Esophagus squamous epithelium (tissue), 5 donors: ENCODE data around the gene BCO1. TPM values are rescaled to one million over a fixed set of nuclear protein-coding genes. Genes with fewer than 3 reads are reported as not detected.

Experiments
- DNase-seq: peaks from one replicate; lab custom pipeline; 2025; lab: John Stamatoyannopoulos, UW
- H3K27ac ChIP-seq, 4 donors: fragments of 200-600 bp; sonication (generic); one replicate each; pipeline ENCODE4 v1.5.1; 2016 to 2019; ENCODE audit warnings: mild to moderate bottlenecking in 1 of 4
- H3K27me3 ChIP-seq, 4 donors: fragments of 200-600 bp; sonication (generic); 1 replicate in 3 of 4; 2 replicates in 1 of 4; pipeline versions ENCODE4 v1.5.1 to v1.6.0; 2017 to 2021; ENCODE audit warnings: antibody characterized with exemption in 1 of 4
- H3K36me3 ChIP-seq, 3 donors: fragments of 200-600 bp; sonication (generic); one replicate each; pipeline ENCODE4 v1.5.1; 2016 to 2019
- H3K4me1 ChIP-seq, 3 donors: fragments of 200-600 bp; sonication (generic); one replicate each; pipeline ENCODE4 v1.5.1; 2017 to 2019
- H3K4me3 ChIP-seq, 4 donors: fragments of 200-600 bp; sonication (generic); 1 replicate in 3 of 4; 2 replicates in 1 of 4; pipeline ENCODE4 v1.5.1; 2016 to 2019; ENCODE audit warnings: mild to moderate bottlenecking in 2 of 4, moderate library complexity in 1 of 4
- H3K9me3 ChIP-seq, 3 donors: fragments of 200-600 bp; sonication (generic); one replicate each; pipeline ENCODE4 v1.5.1; 2016 to 2019
- CTCF ChIP-seq, 6 experiments: fragments of 450-650 bp in 4 of 6; fragments of 200-600 bp in 2 of 6; sonication (generic) in 2 of 6; IDR thresholded peaks; one replicate each; pipeline ENCODE4 v1.5.1; 2016 to 2019; ENCODE audit warnings: antibody characterized with exemption in 6 of 6, mild to moderate bottlenecking in 4 of 6, moderate library complexity in 4 of 6
- POLR2A ChIP-seq, 4 donors: fragments of 450-650 bp; IDR thresholded peaks; one replicate each; pipeline ENCODE4 v1.6.1; 2017; ENCODE audit warnings: antibody characterized with exemption in 4 of 4, mild to moderate bottlenecking in 4 of 4, moderate library complexity in 3 of 4
- WGBS, 2 donors: methylation state at CpG; one replicate each; pipeline ENCODE4 v1.1.5; 2018; 5-methylcytosine and 5-hydroxymethylcytosine counted together
- intact Hi-C: fragments of 100-400 bp; cut with DNase I; formaldehyde crosslinking; loops from one replicate; pipeline ENCODE4 v1.15.0; 2022
- total RNA-seq, 4 donors: library from RNA; depleted of rRNA; stranded (reverse); fragments of >200 nt; gene quantifications; one replicate each; pipeline ENCODE4 v1.1.0, GENCODE V29; 2016
- donor health status: DM: yes; HTN: yes; CAD: no.

The BCO1 gene
- total RNA-seq, 4 donors from 2014 or later = 0.19 to 0.83 (median 0.59) TPM; not detected in 1

- DNase-seq = no peak
- H3K9me3 ChIP-seq = no peaks in the 10 kb centered on the region
- no peak overlapping the region for H3K4me3 ChIP-seq
- TF ChIP-seq POLR2A (IDR thresholded peaks at IDR 0.05) (no peak), CTCF (IDR thresholded peaks at IDR 0.05) (no peak)
- no peaks in the 10 kb centered on the region for H3K4me1 ChIP-seq
- intact Hi-C loops = no loop called here
- H3K27me3 ChIP-seq = no peaks in the 10 kb centered on the region
- 83 to 94% methylated on average over 5 of the region's 5 CpGs for WGBS, 2 donors
- H3K36me3 ChIP-seq = no peaks in the 10 kb centered on the region
- no peak overlapping the region for H3K27ac ChIP-seq
These were observed 16.5 kb downstream of the BCO1 start for GRCh38 chr16:81254922-81255526.

GRCh38 chr16:81259916-81260315, 21.4 kb downstream of the BCO1 start:
- no peak for DNase-seq
- intact Hi-C loops = no loop called here
- TF ChIP-seq CTCF (IDR thresholded peaks at IDR 0.05) (no peak), POLR2A (IDR thresholded peaks at IDR 0.05) (no peak)
- Histone ChIP-seq H3K4me1 (peaks cover 0 to 12% (median 6%) of the 10 kb centered on the region in 3 donors), H3K27me3 (no peaks in the 10 kb centered on the region), H3K4me3 (no peak overlapping the region), H3K27ac (no peak overlapping the region), H3K36me3 (no peaks in the 10 kb centered on the region), H3K9me3 (no peaks in the 10 kb centered on the region)
- WGBS, 2 donors = 60 to 73% methylated on average over 4 of the region's 4 CpGs

- Histone ChIP-seq H3K27me3 (no peaks in the 10 kb centered on the region), H3K4me1 (peaks cover 0 to 20% (median 13%) of the 10 kb centered on the region in 3 donors), H3K27ac (no peak overlapping the region), H3K36me3 (no peaks in the 10 kb centered on the region), H3K4me3 (no peak overlapping the region), H3K9me3 (no peaks in the 10 kb centered on the region)
- DNase-seq = no peak
- intact Hi-C loops = no loop called here
- 67 to 73% methylated on average over 11 of the region's 11 CpGs for WGBS, 2 donors
- TF ChIP-seq POLR2A (IDR thresholded peaks at IDR 0.05) (no peak), CTCF (IDR thresholded peaks at IDR 0.05) (peak in 5 of 6 experiments; percentile 52 to 70 (median 53))
These were observed 22.7 kb downstream of the BCO1 start for GRCh38 chr16:81261049-81261648.

- TF ChIP-seq CTCF (IDR thresholded peaks at IDR 0.05) = peak in 2 of 6 experiments; percentile 54 to 59
- no peak for TF ChIP-seq POLR2A (IDR thresholded peaks at IDR 0.05)
- no peak for DNase-seq
- WGBS, 2 donors = 50 to 64% methylated on average over 11 of the region's 11 CpGs
These were observed 25.2 kb downstream of the BCO1 start for GRCh38 chr16:81263470-81264220.

GRCh38 chr16:81264386-81264785, 25.9 kb downstream of the BCO1 start:
- Histone ChIP-seq H3K9me3 (no peaks in the 10 kb centered on the region), H3K4me3 (no peak overlapping the region), H3K27me3 (no peaks in the 10 kb centered on the region), H3K4me1 (peaks cover 3 to 39% (median 20%) of the 10 kb centered on the region in 3 donors), H3K27ac (peak overlapping the region in 1 of 4 donors; percentile 3), H3K36me3 (no peaks in the 10 kb centered on the region)
- no peak for TF ChIP-seq CTCF (IDR thresholded peaks at IDR 0.05)
- no peak for TF ChIP-seq POLR2A (IDR thresholded peaks at IDR 0.05)
- intact Hi-C loops = no loop called here
- 79 to 91% methylated on average over 7 of the region's 7 CpGs for WGBS, 2 donors
- no peak for DNase-seq

More at GRCh38 chr16:81263470-81264220, 25.2 kb downstream of the BCO1 start:
- H3K9me3 ChIP-seq = no peaks in the 10 kb centered on the region
- H3K36me3 ChIP-seq = no peaks in the 10 kb centered on the region
- H3K4me3 ChIP-seq = no peak overlapping the region
- H3K27me3 ChIP-seq = no peaks in the 10 kb centered on the region
- intact Hi-C loops = no loop called here
- H3K27ac ChIP-seq = peak overlapping the region in 1 of 4 donors; percentile 3
- peaks cover 3 to 39% (median 20%) of the 10 kb centered on the region in 3 donors for H3K4me1 ChIP-seq
